ENCODE results near the gene CEP170B.

Gene CEP170B

GRCh38 chr14:104895786-104896661, 31.0 kb downstream of the CEP170B start:
- TF ChIP-seq ZFX (IDR thresholded peaks at IDR 0.05) (no peak), CTCF (conservative IDR thresholded peaks at IDR 0.05) (no peak)
- no peak overlapping the region for H3K27ac ChIP-seq

GRCh38 chr14:104897330-104898194, 32.5 kb downstream of the CEP170B start:
- TF ChIP-seq CTCF (conservative IDR thresholded peaks at IDR 0.05) (no peak), ZFX (IDR thresholded peaks at IDR 0.05) (no peak)
- H3K27ac ChIP-seq: no peak overlapping the region

GRCh38 chr14:104898195-104898558, 33.1 kb downstream of the CEP170B start:
- H3K27ac ChIP-seq: no peak overlapping the region
- TF ChIP-seq CTCF (conservative IDR thresholded peaks at IDR 0.05): no peak
- no peak for TF ChIP-seq ZFX (IDR thresholded peaks at IDR 0.05)

- TF ChIP-seq ZFX (IDR thresholded peaks at IDR 0.05) (no peak), CTCF (conservative IDR thresholded peaks at IDR 0.05) (no peak)
- H3K27ac ChIP-seq: no peak overlapping the region
Observed at GRCh38 chr14:104898870-104899510, 33.9 kb downstream of the CEP170B start.

GRCh38 chr14:104899781-104900180, 34.7 kb downstream of the CEP170B start:
- TF ChIP-seq CTCF (conservative IDR thresholded peaks at IDR 0.05): no peak
- TF ChIP-seq ZFX (IDR thresholded peaks at IDR 0.05): no peak
- H3K27ac ChIP-seq: no peak overlapping the region

GRCh38 chr14:104900639-104901512, 35.8 kb downstream of the CEP170B start:
- TF ChIP-seq CTCF (conservative IDR thresholded peaks at IDR 0.05) (no peak), ZFX (IDR thresholded peaks at IDR 0.05) (no peak)
- H3K27ac ChIP-seq: no peak overlapping the region
